K562 treated with DMSO at 1 percent for 24 hours (cell line): Measurements from ENCODE around the gene EDNRA. TPM values are rescaled to one million over a fixed set of nuclear protein-coding genes. Genes with fewer than 3 reads are reported as not detected.

Source experiments
- total RNA-seq: library from RNA; unstranded; fragments of 300-600 nt; gene quantifications from 2 replicates; pipeline ENCODE4 v1.2.3, GENCODE V29; 2022; ENCODE audit warnings: low read depth; ENCODE audit not compliant: insufficient read depth

Gene EDNRA
- not detected in 2 replicates for total RNA-seq

DNA sequence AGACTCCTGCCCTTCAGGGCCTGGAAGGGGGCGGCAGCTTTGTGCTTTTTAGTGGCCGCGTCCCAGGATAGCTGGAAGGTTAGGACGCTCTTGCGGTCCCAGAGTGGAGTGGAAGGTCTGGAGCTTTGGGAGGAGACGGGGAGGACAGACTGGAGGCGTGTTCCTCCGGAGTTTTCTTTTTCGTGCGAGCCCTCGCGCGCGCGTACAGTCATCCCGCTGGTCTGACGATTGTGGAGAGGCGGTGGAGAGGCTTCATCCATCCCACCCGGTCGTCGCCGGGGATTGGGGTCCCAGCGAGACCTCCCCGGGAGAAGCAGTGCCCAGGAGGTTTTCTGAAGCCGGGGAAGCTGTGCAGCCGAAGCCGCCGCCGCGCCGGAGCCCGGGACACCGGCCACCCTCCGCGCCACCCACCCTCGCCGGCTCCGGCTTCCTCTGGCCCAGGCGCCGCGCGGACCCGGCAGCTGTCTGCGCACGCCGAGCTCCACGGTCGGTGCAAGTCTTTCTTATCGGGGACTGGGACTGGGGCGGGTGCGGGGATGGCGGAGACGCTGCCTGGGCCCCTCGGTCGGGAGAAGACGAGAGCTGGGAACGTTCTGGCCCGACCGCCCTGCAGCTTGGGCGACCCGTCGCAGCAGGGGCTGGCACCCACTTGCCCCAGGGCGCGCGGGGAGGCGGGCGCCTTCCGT, at the start of gene EDNRA:
TSS of gene EDNRA (plus strand) at position 207 of the 686 bp plus-strand sequence. CDS start 4,585 bp downstream, outside the sequence.

Other genes starting within 250 kb of the EDNRA start
- gene TMEM184C, start 136.3 kb downstream of the EDNRA start, total RNA-seq = 14.5 and 15.9 TPM in 2 replicates
- 4.5 and 4.9 TPM in 2 replicates for gene PRMT9, start 203.1 kb downstream of the EDNRA start, total RNA-seq